GM06990 (cell line): ENCODE data around the gene SPATA24.

Source experiments
- DNase-seq: peaks from one replicate; pipeline ENCODE4 v3.0.0-alpha.2; 2011; ENCODE audit not compliant: insufficient read length; ENCODE audit errors: extremely low read depth
- H3K27me3 ChIP-seq: replicated peaks from 2 replicates; pipeline ENCODE4 v1.6.0; 2011; ENCODE audit warnings: low read length; ENCODE audit not compliant: control insufficient read depth, insufficient read depth
- H3K36me3 ChIP-seq: 2 replicates; pipeline ENCODE4 v1.5.1; 2011; ENCODE audit warnings: low read length; ENCODE audit not compliant: control insufficient read depth, insufficient read depth
- H3K4me3 ChIP-seq: replicated peaks from 2 replicates; pipeline ENCODE4 v1.5.1; 2011; ENCODE audit warnings: low read depth, mild to moderate bottlenecking, control low read depth, low read length
- TF ChIP-seq, protein P1 (sequence below): IDR thresholded peaks from 2 replicates; pipeline ENCODE4 v1.5.1; 2011; ENCODE audit warnings: low read length, control low read depth, mild to moderate bottlenecking, inconsistent platforms; ENCODE audit not compliant: insufficient read depth, poor library complexity, severe bottlenecking

SPATA24 gene

GRCh38 chr5:139383275-139383992 lies 20.5 kb downstream of the SPATA24 start, which contains the start of gene SLC23A1:
TSS of gene SLC23A1 (minus strand) at chr5:139383297. CDS start at chr5:139383253, 44 bp downstream.
- no peak for DNase-seq
- peaks cover 6% of the 10 kb centered on the region for H3K36me3 ChIP-seq
- no peak within 1 kb of the TSS for H3K4me3 ChIP-seq
- no peaks in the 10 kb centered on the region for H3K27me3 ChIP-seq
- TF ChIP-seq, protein P1, sequence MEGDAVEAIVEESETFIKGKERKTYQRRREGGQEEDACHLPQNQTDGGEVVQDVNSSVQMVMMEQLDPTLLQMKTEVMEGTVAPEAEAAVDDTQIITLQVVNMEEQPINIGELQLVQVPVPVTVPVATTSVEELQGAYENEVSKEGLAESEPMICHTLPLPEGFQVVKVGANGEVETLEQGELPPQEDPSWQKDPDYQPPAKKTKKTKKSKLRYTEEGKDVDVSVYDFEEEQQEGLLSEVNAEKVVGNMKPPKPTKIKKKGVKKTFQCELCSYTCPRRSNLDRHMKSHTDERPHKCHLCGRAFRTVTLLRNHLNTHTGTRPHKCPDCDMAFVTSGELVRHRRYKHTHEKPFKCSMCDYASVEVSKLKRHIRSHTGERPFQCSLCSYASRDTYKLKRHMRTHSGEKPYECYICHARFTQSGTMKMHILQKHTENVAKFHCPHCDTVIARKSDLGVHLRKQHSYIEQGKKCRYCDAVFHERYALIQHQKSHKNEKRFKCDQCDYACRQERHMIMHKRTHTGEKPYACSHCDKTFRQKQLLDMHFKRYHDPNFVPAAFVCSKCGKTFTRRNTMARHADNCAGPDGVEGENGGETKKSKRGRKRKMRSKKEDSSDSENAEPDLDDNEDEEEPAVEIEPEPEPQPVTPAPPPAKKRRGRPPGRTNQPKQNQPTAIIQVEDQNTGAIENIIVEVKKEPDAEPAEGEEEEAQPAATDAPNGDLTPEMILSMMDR, result no peak

GRCh38 chr5:139382807-139383206 lies 21.1 kb downstream of the SPATA24 start:
- H3K4me3 ChIP-seq, result no peak overlapping the region
- H3K27me3 ChIP-seq, result no peaks in the 10 kb centered on the region
- H3K36me3 ChIP-seq, result peaks cover 3% of the 10 kb centered on the region
- TF ChIP-seq, protein P1, result no peak
- DNase-seq, result no peak

DNA sequence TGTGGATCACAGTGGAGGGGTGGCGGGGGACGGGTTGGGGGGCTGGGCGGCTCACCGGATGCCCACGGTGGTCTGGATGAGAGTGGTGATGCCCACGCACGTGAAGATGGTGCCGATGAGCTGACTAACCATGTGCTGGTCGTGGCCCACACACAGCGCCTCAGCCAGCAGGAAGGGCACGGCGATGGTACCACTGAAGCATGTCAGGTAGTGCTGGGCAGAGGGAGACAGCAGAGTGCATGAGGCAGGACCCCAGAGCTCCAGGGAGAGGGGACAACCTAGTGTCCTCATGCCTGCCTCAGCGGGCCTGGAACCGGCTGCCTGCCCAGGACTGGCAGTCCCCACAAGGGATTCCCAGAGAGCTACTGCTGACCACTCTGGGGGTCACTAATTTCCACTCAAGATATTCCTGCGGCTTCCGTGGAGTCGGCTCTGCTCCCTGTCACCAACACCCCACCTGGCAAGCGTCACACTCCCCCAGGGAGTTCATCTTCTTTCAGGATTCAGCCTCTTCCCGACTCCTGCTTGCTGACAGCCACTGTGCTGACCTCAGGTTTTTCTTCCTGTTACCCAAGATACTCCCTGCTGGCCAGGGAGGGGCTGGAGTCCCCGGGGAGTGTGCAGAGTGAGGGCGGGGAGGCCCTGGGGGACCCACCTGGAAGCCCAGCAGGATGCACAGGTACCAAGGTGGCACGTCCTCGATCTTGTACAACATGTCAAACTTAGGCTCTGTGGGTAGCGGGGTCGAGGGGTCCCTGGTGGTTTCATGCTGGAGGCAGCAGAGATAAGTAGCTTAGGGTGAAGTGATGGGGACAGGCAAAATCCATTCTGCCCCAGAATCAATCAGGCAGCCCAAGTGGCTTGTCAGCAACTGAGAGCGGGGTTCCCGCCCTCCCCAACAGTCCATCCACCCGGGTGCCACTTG lies 21.8 kb downstream of the SPATA24 start:
- TF ChIP-seq, protein P1, result no peak
- DNase-seq, result no peak
- Histone ChIP-seq H3K36me3 (no peaks in the 10 kb centered on the region; the same call in none of the 2 replicates), H3K27me3 (no peaks in the 10 kb centered on the region), H3K4me3 (no peak overlapping the region)

- DNase-seq, result no peak
- no peaks in the 10 kb centered on the region for H3K27me3 ChIP-seq
- TF ChIP-seq, protein P1, result no peak
- H3K4me3 ChIP-seq, result no peak overlapping the region
- H3K36me3 ChIP-seq, result no peaks in the 10 kb centered on the region
These were observed 24.1 kb downstream of the SPATA24 start for GRCh38 chr5:139379626-139380449.

DNA sequence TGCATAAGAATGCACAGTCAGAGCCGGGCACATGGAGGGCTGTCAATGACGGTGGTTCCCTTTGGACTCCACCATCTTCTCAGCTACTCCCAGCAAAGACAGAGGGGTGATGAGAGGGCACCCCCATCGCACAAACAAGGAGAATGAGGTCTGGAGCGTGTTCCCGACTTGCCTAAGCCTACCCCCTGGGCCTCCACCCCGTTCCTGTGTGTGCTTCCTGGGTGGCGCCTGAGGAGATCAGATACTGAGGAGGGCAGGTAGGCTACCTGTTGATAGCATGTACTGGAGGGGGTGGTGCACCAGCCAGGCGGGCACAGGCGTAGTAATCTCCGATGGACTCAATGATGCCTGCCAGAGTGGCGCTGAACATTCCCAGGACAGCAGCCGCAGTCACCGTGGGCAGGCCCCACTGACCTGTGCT lies 24.9 kb downstream of the SPATA24 start:
- no peaks in the 10 kb centered on the region for H3K36me3 ChIP-seq
- no peak overlapping the region for H3K4me3 ChIP-seq
- TF ChIP-seq, protein P1, result no peak
- DNase-seq, result no peak
- H3K27me3 ChIP-seq, result no peaks in the 10 kb centered on the region
